HL-60/S4 treated with phorbol 12-myristate 13-acetate at 8.2 ng/mL for 4 days and 3 days (cell line): Measurements from ENCODE around the gene DNAJC5.
"Not testable (repeated sequence)": the region's sequence is repeated elsewhere in the genome, so short reads cannot be mapped to it uniquely, and the experiment has no call there.

Experiments used
- in situ Hi-C: fragments of 300-500 bp; cut with MboI; formaldehyde crosslinking; loops from 2 replicates; pipeline ENCODE4 v1.15.0; 2022; ENCODE audit warnings: low sequenced_read_pairs

DNAJC5 gene

DNA sequence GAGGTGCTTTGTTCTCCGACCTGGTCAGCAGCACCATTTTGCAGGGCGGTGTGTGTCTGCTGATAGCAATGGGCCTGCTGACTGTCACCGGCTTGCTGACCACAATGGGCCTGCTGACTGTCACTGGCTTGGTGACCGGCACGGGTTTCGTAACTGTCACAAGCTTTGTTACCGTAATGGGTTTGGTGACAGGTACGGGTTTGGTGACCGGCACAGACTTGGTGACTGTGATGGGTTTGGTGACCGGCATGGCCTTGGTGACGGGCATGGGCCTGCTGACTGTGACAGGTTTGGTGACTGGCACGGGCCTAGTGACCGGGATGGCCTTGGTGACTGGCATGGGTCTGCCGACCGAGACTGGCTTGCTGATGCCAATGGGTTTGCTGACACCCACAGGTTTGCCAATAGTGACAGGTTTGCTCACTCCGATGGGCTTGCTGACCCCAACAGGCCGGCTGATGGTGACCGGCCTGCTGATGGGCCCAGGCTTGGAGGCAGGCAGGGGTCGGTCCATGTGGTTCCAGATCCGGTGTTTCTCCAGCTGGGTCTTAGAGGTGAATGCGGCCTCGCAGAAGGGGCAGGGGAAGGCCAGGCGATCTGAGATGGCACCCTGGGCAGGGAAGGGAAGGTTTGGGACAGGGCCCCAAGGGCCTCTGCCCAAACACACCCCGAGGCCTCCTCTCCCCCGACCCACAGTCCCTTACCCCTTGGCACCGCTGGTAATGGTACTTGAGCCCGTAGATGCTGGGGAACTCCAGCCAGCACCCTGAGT is 71.4 kb downstream of the DNAJC5 start:
- in situ Hi-C loops, result no loop called here

DNA sequence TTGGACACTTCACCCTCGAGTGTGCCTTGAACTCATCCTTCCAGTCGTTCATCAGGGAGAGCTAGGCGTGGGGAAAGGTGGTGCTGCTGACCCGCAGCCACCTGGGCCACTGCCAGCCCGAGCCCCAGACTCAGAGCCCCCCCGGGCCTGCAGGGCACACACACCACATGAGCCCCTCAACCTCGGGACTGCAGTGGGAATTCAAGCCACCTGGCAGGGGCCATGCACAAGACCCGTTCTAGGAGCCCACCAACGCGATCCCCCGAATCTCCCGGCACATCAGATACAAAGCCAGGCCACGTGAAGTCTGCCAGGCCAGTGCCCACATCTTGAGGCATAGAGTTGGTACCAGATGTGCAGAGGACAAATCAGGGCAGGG is 72.0 kb downstream of the DNAJC5 start:
- in situ Hi-C loops, result no loop called here

DNA sequence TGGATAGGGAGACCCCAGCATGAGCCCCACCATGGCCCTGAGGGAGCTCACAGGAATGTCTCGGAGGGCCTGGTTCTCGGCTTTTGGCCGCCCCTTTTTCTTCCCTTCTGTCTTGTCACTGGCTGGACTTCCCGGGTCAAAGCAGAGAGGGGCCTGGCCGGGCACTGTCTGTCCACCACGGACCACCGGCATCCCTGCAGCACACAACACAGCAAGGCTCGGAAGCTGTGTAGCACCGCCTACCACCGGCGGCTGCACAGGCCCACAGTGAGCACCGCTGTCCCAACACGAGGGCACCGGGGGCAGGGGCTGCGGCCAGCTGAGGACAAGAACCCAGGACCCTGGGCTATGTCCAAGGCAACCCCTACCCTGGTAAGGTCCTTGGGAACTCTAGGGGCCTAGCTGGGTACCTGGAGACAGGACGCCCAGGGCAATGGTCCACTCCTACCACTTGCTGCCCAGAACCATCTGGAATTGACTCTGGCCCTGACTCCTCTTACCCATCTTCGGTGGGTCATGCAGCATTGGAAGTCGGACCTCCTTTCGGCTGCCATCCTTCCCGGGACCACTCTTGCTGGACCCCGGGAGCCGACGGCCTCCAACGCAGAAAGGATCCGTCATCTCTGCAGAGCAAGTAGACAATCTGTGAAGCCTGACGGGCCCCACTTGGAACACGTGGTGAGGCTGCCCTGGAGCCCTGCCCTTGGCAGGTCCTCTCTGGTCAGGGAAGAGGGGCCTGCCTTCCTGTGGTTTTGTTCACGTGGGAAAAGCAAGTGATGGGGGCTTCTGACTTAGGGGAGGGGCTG is 72.6 kb downstream of the DNAJC5 start:
- in situ Hi-C loops, result no loop called here

DNA sequence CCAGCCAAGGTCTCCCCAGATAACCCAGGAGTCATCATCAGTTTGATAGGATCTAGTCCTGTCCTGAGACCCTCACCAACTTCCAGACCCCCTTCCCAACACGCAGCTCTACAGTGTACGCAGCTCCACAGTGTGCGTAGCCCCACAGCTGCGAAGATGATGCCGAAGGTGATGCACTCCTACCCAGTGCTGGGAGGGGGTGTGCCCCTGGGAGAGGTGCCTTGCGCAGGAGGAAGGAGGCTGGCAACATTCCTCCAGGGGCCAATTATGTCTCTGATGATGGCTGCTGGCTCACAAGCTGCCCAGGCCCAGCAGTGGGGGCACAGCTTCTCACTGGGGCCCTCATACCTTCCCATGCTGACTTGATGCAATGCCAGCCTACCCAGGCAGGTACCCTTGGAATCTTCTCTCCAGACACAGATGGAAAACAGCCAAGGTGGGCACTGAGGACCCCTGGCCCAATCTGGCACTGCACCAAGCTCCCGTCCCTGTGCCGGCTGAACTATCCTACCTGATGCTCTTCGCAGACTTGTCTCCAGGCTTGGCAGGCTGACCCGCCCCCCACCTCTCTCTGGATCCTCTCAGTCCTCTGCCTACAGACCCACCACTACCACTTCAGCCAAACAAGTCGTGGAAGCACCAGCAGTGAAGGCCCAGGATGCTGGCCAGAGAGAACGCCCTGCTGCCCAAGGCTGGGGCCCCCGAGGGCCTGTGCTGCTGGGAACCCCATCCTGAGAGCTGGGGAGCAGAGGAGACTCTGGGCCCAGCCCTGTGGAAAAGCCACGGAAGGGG is 73.4 kb downstream of the DNAJC5 start:
- in situ Hi-C loops, result no loop called here

DNA sequence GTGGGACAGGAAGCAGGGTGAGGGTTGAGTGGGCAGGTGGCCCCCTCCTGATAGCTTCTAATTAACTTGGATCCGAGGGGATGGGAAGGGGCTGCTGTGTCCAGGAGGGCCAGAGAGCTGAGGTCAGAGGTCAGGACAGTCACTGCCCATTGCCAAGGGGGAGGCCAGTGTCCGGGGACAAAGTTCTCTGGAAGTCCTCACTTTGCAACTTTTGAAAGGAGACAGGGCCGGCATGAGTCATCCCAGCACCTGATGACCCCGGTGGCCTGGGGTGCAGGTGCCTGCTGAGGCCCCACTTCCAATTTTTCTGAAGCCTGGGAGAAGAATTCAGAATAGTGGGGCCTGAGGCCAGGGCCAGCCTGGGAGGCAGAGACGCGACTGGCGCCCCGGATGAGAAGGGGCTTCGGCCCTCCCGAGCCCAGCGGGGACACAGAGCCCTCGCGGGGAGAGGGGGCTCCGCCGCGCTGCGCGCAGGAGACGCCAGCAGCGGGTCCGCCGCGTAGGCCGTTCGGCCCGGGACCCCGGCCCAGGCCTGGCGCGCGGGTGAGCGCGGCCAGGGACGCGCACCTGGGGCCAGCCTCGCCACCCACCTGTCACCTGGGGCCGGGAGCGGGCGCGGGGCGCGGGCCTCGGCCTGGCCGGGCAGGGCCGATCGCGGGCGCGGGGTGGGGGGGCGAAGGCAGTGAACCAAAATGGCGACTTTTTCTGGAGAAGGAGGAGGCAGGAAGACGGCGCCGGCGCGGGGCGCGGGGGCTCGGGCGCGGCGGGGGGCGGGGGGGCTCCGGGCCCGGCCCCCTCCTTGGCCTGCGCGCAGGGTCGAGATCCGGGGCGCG is 74.2 kb downstream of the DNAJC5 start:
- in situ Hi-C loops, result no loop called here

DNA sequence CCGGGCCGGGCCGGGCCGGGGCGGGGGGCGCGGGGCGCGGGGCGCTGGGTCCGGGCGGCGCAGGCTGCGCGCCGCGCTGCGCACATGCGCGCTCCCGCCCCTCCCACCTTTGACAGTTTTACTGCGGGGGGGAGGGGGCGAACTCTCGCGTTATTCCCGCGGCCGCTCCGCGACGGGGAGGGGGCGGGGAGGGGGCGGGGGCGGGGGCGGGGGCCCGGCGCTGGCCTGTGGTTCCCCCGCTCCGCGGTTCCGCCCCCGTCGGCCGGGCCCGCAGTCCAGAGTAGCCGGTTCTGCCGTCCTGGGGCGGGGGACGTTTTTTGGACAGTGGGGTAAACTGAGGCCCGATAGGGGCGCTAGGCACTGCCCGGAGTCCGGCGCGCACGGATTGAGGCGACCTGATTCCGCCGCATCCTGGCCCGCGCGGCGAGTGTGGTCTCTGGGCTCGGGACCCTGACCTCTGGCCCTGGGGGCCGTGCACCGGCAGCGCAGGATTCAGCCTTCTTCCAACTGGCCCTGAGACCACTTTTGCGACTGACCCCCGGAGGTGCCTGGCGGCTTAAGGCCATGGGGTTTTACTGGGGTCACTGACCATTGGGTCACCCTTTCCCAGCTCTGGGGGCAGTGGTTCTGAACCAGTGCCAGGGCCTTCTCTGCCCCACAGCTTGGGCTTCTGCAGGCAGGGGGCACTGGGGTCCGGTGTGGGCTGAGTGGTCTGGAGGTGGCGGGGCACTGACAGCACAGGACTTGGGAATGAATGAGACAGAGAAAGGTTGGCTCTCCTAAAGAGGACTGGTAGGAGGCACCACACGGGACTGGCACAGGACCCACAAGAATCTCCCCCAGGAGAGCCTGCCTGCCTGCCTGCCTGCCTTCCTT is 75.2 kb downstream of the DNAJC5 start, which contains the start of gene ZNF512B:
Gene ZNF512B, minus strand, starts transcription at position 93 of the 876 bp plus-strand sequence. CDS start 1,980 bp downstream, outside the sequence.
- in situ Hi-C loops, result no loop called here

DNA sequence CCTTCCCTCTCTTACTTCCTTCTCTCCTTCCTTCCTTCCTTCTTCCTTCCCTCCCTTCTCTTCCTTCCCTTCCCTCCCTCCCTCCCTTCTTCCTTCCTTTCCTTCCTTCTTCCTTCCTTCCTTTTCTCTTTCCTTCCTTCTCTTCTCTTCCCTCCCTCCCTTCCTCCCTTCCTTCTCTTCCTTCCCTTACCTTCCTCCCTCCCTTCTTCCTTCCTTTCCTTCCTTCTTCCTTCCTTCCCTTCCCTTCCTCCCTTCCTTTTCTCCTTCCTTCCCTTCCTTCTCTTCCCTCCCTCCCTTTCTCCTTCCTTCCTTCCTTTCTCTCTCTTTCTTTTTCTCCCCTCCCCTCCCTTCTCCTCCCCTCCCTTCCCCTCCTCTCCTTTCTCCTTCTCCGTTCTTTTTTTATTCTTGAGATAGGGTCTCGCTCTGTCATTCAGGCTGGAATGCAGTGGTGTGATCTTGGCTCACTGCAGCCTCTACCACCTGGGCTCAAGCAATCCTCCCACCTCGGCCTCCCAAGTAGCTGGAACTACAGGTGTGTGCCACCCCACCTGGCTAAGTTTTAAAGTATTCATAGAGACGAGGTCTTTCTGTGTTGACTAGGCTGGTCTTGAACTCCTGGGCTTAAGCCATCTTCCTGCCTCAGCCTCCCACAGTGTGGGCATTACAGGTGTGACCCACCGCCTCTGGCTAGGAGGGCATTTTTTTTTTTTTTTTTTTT is 75.9 kb downstream of the DNAJC5 start:
- in situ Hi-C loops, result no loop called here

DNA sequence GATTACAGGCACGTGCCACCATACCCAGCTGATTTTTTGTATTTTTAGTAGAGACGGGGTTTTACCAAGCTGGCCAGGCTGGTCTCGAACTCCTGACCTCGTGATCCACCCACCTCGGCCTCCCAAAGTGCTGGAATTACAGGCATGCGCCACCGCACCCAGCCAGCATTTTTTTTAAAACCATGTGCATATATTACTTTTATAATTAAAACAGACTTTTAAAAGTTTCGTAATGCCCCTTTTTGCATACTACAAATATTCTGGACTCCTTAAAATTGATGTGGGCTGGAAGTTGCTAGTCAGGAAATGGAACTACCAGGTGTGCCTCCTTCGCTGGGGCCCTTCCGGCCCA is 77.0 kb downstream of the DNAJC5 start:
- in situ Hi-C loops, result not testable (repeated sequence)

DNA sequence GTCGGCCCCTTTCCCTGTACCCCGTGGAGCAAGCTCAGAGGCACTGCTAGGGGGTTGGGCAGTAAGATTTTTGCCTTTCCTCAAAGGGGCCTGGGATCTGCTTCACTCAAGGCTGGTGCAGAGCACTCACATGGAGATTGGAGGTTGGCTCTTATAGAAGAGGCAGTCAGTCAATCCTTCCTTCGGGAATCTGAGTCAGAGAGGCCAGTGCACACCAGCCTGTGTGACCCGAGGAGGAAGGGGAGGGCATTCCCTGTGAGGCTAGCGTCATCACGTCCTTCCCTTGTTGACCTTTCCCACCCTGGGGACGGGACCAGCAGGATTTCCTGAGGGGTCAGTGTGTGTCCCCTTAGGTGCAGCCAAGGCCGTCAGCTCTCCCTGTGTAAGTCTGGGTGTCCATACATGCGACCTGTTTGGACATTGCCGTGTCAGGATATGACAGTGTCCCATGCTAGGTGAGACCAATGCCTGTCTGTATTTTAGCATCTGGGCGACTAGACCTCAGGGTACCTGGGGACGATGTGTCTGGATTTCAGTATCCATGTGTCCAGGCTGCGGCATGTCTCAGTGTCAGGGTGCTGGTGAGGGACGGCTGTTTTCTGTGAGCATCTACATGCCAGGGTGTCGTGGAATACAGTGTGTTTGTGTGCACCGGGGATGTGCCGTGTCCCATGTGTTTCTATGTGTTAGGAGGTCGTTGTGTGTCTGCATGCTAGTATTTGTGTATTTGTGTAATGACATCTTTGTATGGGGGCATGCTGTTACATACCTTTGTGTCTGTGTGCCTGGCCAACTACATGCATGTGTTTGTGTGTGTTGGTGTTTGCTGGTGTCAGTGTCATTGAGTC is 77.6 kb downstream of the DNAJC5 start:
- in situ Hi-C loops, result no loop called here

DNA sequence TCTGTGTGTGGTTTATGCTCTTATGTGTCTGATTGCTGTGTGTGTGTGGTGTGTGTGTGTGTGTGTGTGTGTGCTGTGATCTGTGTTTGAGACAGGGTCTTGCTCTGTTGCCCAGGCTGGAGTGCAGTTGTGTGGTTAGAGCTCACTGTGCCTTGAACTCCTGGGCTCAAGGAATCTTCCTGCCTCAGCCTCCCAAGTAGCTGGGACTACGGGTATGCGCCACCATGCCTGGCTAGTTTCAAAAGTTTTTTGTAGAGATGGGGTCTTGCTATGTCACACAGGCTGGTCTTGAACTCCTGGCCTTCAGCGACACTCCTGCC is 78.2 kb downstream of the DNAJC5 start:
- in situ Hi-C loops, result no loop called here

DNA sequence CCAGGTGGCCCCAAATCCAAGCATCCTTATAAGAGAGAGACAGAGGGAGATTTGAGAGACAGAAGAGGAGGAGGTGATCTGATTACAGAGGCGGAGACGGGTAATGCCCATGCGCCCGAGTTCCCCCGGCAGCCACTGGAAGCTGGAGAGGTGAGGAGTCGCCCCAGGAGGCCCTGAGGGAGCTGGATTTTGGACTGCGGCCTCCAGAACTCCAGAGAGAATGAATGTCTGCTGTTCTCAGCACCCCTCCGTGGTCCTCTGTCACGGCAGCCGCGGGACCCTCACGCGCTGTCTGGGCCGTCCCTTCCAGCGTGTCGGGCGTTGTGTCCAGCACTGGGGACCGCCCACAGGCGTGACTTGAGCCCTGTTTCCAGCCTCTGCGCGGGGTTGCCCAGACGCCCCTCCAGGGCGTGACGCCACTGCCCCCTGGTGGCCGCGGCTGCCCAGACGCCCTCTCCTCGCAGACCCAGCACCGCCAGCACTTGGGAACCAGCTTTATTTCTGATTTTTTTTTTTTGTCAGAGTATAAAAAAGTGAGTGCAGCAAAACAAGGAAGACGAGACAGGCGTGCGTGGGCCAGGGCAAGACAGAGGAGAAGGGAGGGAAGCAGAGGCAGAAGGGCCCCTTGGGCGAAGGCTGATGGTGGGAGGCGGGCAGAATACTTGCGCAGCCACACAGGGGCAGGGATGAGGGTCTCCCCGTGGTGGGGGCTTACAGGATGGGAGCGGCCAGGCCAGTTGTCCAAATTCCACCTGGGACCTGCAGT is 78.9 kb downstream of the DNAJC5 start:
- in situ Hi-C loops, result no loop called here

DNA sequence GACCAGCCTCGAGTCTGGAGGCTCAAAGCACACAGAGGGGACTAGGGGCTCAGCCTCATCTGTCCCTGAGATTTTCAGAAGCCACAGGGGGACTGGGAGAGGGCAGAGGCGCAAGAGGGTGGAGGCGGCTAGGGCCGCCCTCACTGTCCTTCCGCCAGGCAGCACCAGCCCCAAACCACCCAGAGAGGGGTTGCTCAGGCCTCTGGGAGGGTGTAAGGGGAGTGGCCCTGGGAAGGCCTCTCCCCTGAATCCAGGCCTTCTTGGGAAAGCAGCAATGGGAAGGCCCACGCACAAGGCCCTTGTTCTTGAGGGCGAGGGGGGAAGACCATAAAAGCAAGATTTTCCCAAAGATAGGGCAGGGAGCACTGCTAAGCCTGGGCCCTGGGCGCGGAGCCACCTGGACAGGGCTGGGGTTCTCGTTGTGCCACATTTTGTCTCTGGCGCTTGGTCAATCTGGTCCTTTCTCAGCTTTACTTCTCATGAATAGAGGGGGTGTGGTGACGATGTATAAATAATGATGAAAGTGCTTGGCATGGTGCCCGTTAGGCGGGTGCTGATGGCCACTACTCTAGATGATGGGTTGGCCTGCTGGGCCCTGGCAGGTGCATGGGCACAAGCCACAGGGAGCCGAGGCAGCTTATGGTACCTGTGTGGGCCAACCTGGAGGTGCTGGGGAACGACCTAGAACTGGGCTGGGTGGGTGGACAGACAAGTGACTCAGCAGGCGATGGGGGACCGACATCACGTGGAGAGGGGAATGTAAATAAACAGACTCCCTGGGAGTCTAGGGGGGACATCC is 79.7 kb downstream of the DNAJC5 start:
- in situ Hi-C loops, result no loop called here

DNA sequence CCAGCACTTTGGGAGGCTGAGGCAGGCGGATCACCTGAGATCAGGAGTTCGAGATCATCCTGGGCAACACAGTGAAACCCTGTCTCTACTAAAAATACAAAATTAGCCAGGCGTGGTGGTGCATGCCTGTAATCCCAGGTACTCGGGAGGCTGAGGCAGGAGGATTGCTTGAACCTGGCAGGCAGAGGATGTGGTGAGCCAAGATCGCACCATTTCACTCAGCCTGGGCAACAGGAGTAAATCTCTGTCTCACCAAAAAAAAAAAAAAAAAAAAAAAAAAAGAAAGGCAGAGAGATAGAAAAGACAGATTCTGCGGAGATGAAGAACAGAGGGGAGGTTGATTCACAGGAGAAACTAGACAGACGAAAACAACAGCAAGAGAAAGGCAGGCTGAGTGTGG is 81.6 kb downstream of the DNAJC5 start:
- in situ Hi-C loops, result not testable (repeated sequence)

DNA sequence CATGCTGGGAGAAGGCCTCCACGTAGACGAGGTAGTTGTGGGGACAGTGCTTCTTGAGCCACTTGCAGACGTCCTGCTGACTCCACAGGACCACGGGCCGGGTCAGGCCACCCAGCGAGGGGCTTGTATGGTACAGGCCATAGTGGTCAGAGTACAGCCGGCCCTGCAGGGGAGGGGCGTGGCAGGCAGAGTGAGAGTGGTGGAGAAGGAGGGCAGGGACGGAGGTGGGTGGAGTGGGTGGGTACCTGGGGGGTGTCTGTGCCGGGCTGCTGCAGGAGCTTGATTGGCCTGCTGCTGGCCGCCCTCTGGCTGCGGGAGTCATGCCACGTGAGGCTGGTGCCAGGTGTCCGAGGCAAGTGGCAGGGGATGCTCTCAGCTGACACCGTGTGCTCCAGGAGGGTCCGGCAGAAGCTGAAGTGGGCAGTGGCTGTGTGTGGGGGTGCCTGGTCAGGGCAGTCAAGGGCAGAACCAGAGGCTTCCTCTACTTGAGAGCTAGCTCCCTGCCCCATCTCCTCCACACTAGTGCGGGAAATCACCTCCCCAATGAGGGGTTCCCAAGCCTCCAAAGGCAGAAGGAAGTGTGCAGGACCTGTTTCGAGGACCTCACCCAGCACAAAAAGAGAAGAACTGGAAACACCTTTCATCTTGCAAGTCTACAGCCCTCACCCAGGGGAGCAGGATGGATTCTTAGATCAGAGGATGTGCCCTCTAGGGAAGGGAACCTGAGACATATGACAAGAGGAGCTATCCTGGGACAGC is 82.2 kb downstream of the DNAJC5 start:
- in situ Hi-C loops, result no loop called here

DNA sequence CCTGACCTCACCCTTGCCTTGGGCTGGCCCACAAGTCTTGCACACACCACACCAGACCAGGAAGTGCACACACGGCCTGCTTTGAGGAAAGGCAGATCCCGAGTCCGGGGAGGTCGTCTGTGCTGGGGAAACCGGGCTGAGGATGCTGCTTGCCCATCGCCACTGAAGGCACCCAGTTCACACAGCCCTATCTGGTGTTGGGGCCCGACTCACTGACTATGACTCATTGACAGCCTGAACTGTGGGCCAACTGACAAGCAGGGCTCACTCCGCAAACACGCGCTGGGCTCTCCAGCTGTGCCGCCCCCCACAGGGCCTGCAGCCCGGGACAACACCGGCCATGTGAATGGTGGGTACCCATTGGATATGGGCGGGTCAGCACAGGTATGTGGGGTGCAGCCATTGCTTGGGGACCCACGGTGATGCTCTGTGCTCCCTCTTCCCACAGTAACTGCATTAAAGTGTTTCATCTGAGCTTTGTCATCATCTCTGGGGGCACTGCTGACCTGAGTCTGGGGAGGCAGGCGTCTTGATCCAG is 82.9 kb downstream of the DNAJC5 start:
- in situ Hi-C loops, result no loop called here
